CD4-positive, alpha-beta T cell (primary cell): ENCODE data around the gene PTGIS. TPM values are rescaled to one million over a fixed set of nuclear protein-coding genes. Genes with fewer than 3 reads are reported as not detected.

Experiments used
- ATAC-seq: fragments of 200-7000 bp; cut with Tn5 transposase; one replicate; pipeline ENCODE4 v1.10.0; 2022; ENCODE audit warnings: mild to moderate bottlenecking; ENCODE audit not compliant: poor library complexity
- CTCF ChIA-PET: fragments of 350-600 bp; sonication (Branson Sonifier 250); formaldehyde crosslinking; loops from one replicate; lab custom pipeline; 2021; ENCODE audit warnings: antibody characterized with exemption, inconsistent platforms; lab: Charles Lee
- POLR2A ChIA-PET: fragments of 350-600 bp; sonication (Branson Sonifier 250); formaldehyde crosslinking; loops from one replicate; lab custom pipeline; 2021; ENCODE audit warnings: antibody characterized with exemption, inconsistent platforms; lab: Charles Lee
- DNase-seq, 14 experiments: peaks; one replicate each; pipeline ENCODE4 v3.0.0-alpha.2; 2013 to 2020; ENCODE audit warnings: mixed read lengths in 2 of 14
- H3K27ac ChIP-seq, 2 donors: one replicate each; pipeline versions ENCODE4 v1.5.1 to v1.7.0; 2013; ENCODE audit warnings: low read length in 2 of 2, low read depth in 1 of 2, mild to moderate bottlenecking in 1 of 2
- H3K27me3 ChIP-seq, 2 experiments: 1 replicate in 1 of 2; 2 replicates in 1 of 2; pipeline versions ENCODE4 v1.6.1 to v1.7.0; 2013; ENCODE audit warnings: low read length in 2 of 2, control low read depth in 1 of 2, mild to moderate bottlenecking in 1 of 2, moderate library complexity in 1 of 2; ENCODE audit not compliant: insufficient read depth in 2 of 2, control insufficient read depth in 1 of 2
- H3K36me3 ChIP-seq: one replicate; pipeline ENCODE4 v1.6.1; 2013; ENCODE audit warnings: low read length, control low read depth; ENCODE audit not compliant: insufficient read depth
- H3K4me1 ChIP-seq: one replicate; pipeline ENCODE4 v1.6.1; 2013; ENCODE audit warnings: low read length, control low read depth; ENCODE audit not compliant: insufficient read depth
- H3K4me3 ChIP-seq: one replicate; pipeline ENCODE4 v1.5.1; 2013; ENCODE audit warnings: mild to moderate bottlenecking, low read length, moderate library complexity
- H3K9me3 ChIP-seq, 2 experiments: 1 replicate in 1 of 2; 2 replicates in 1 of 2; pipeline versions ENCODE4 v1.6.1 to v1.7.0; 2013; ENCODE audit warnings: low read length in 2 of 2, mild to moderate bottlenecking in 2 of 2, control low read depth in 1 of 2, moderate library complexity in 1 of 2; ENCODE audit not compliant: control insufficient read depth in 1 of 2, insufficient read depth in 1 of 2
- H3K27ac Mint-ChIP-seq: one replicate; pipeline ENCODE4 v1.8.0; 2020; ENCODE audit warnings: mixed read lengths
- H3K27me3 Mint-ChIP-seq: one replicate; pipeline ENCODE4 v1.8.0; 2021; ENCODE audit warnings: mixed read lengths
- H3K36me3 Mint-ChIP-seq: one replicate; pipeline ENCODE4 v1.8.0; 2021; ENCODE audit warnings: low read depth, mixed read lengths
- H3K4me1 Mint-ChIP-seq: one replicate; pipeline ENCODE4 v1.8.0; 2021; ENCODE audit warnings: low read depth, mixed read lengths
- H3K4me3 Mint-ChIP-seq: one replicate; pipeline ENCODE4 v1.8.0; 2020; ENCODE audit warnings: mild to moderate bottlenecking, mixed read lengths
- H3K9me3 Mint-ChIP-seq: one replicate; pipeline ENCODE4 v1.8.0; 2020; ENCODE audit warnings: mixed read lengths
- intact Hi-C, 2 experiments: fragments of 100-400 bp; cut with DNase I in 1 of 2; cut with micrococcal nuclease in 1 of 2; formaldehyde crosslinking; loops; one replicate each; pipeline versions ENCODE4 v1.15.1 to v1.9.0; 2023 to 2025; cut with DNase I, micrococcal nuclease
- total RNA-seq, 174 experiments: library from RNA in 2 of 174; stranded (reverse) in 2 of 174; gene quantifications; one replicate each; pipeline ENCODE4 v1.2.3 and lab custom pipeline; 2021 to 2026
- TF ChIP-seq, protein P1 (sequence below): fragments of 200-600 bp; IDR thresholded peaks from one replicate; pipeline ENCODE4 v1.8.0; 2022; ENCODE audit warnings: antibody characterized with exemption, mild to moderate bottlenecking

Gene PTGIS
- total RNA-seq, 2 experiments from 2014 or later = not detected

GRCh38 chr20:49461894-49462620 lies 105.9 kb downstream of the PTGIS start:
- Mint-ChIP-seq H3K36me3 (no peaks in the 10 kb centered on the region), H3K27ac (no peak overlapping the region), H3K27me3 (peaks cover 25% of the 10 kb centered on the region), H3K4me1 (no peaks in the 10 kb centered on the region), H3K4me3 (no peak overlapping the region), H3K9me3 (no peaks in the 10 kb centered on the region)
- H3K27me3 ChIP-seq = peaks cover 0 to 8% of the 10 kb centered on the region in 2 experiments
- no peak for ATAC-seq
- TF ChIP-seq, protein P1, sequence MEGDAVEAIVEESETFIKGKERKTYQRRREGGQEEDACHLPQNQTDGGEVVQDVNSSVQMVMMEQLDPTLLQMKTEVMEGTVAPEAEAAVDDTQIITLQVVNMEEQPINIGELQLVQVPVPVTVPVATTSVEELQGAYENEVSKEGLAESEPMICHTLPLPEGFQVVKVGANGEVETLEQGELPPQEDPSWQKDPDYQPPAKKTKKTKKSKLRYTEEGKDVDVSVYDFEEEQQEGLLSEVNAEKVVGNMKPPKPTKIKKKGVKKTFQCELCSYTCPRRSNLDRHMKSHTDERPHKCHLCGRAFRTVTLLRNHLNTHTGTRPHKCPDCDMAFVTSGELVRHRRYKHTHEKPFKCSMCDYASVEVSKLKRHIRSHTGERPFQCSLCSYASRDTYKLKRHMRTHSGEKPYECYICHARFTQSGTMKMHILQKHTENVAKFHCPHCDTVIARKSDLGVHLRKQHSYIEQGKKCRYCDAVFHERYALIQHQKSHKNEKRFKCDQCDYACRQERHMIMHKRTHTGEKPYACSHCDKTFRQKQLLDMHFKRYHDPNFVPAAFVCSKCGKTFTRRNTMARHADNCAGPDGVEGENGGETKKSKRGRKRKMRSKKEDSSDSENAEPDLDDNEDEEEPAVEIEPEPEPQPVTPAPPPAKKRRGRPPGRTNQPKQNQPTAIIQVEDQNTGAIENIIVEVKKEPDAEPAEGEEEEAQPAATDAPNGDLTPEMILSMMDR = no peak
- intact Hi-C loops = no loop called here
- H3K4me3 ChIP-seq = no peak overlapping the region
- no peaks in the 10 kb centered on the region for H3K36me3 ChIP-seq
- H3K9me3 ChIP-seq = no peaks in the 10 kb centered on the region
- H3K27ac ChIP-seq = no peak overlapping the region
- no peaks in the 10 kb centered on the region for H3K4me1 ChIP-seq
- no peak for DNase-seq
- POLR2A ChIA-PET = no interaction called here
- CTCF ChIA-PET = no interaction called here

- Histone ChIP-seq H3K36me3 (no peaks in the 10 kb centered on the region), H3K27me3 (peaks cover 0 to 6% of the 10 kb centered on the region in 2 experiments), H3K4me3 (no peak overlapping the region), H3K4me1 (no peaks in the 10 kb centered on the region), H3K9me3 (no peaks in the 10 kb centered on the region), H3K27ac (no peak overlapping the region)
- H3K4me1 Mint-ChIP-seq = no peaks in the 10 kb centered on the region
- CTCF ChIA-PET = no interaction called here
- no peaks in the 10 kb centered on the region for H3K36me3 Mint-ChIP-seq
- TF ChIP-seq, protein P1 = no peak
- POLR2A ChIA-PET = no interaction called here
- ATAC-seq = no peak
- peaks cover 29% of the 10 kb centered on the region for H3K27me3 Mint-ChIP-seq
- H3K9me3 Mint-ChIP-seq = no peaks in the 10 kb centered on the region
- no peak for DNase-seq
- H3K27ac Mint-ChIP-seq = no peak overlapping the region
- H3K4me3 Mint-ChIP-seq = no peak overlapping the region
- intact Hi-C loops = no loop called here
These were observed 107.0 kb downstream of the PTGIS start for GRCh38 chr20:49460916-49461315.

DNA sequence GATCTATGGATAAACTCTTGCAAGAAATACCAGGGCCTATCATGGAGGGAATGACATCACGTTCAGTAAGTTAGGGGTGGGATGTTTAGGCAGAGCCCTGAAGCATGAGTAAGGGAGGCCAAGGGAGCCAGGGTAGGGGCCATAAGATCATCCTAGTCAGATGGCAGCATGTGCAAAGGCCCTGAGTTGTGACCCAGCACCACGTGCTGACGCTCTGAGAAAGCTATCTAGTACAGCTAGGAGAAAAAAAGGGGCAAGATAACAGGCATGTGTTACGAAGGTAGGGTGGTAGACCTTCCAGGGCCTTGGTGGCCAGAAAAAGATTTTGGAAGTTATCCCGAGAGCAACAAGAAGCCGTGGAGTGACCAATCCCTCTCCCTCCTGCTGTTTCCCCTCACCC lies 107.8 kb downstream of the PTGIS start:
- H3K9me3 ChIP-seq = no peaks in the 10 kb centered on the region
- H3K4me1 Mint-ChIP-seq = no peaks in the 10 kb centered on the region
- H3K27ac Mint-ChIP-seq = no peak overlapping the region
- ChIA-PET POLR2A (no interaction called here), CTCF (no interaction called here)
- H3K27me3 ChIP-seq = peaks cover 0 to 6% of the 10 kb centered on the region in 2 experiments
- DNase-seq (no peak), ATAC-seq (no peak)
- TF ChIP-seq, protein P1 = no peak
- no peak overlapping the region for H3K4me3 Mint-ChIP-seq
- no peaks in the 10 kb centered on the region for H3K4me1 ChIP-seq
- H3K27me3 Mint-ChIP-seq = peaks cover 25% of the 10 kb centered on the region
- H3K36me3 ChIP-seq = no peaks in the 10 kb centered on the region
- H3K4me3 ChIP-seq = no peak overlapping the region
- no peaks in the 10 kb centered on the region for H3K9me3 Mint-ChIP-seq
- intact Hi-C loops = no loop called here
- no peaks in the 10 kb centered on the region for H3K36me3 Mint-ChIP-seq
- H3K27ac ChIP-seq = no peak overlapping the region
